Muscle of arm (tissue), 12 donors: ENCODE data around the gene UST. TPM values are rescaled to one million over a fixed set of nuclear protein-coding genes. Genes with fewer than 3 reads are reported as not detected.
A peak's percentile ranks its signal among the peaks of the same experiment; 100 is the strongest.
"Not testable (repeated sequence)": the region's sequence is repeated elsewhere in the genome, so short reads cannot be mapped to it uniquely, and the experiment has no call there.

Source experiments
- DNase-seq: peaks from one replicate; pipeline ENCODE4 v3.0.0-alpha.2; 2013
- polyA plus RNA-seq, 12 donors: library from polyadenylated mRNA; unstranded; fragments of 120-200 nt; gene quantifications; one replicate each; pipeline ENCODE4 v1.2.1, GENCODE V29; 2013; ENCODE audit not compliant: insufficient read length in 12 of 12

UST gene
- polyA plus RNA-seq, 12 donors, result 5.8 to 20.4 (median 8.4) TPM; not detected in 1

DNA sequence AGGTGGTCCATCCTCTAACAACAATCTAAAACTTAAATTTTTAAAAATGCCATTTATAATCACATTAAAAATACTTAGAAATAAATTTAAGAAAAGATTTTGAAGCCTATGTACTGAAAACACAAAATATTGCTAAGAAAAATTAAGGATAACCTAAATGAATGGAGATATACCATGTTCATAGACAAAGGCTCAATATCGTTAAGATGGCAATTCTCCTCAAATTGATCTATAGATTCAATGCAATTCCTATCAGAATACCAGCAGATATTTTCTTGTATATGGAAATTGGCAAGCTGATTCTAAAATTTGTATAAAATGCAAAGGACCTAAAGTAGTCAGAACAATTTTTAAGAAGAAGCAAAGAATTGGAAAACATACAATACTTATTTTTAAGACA is 19.7 kb upstream of the UST start:
- no peak for DNase-seq

DNA sequence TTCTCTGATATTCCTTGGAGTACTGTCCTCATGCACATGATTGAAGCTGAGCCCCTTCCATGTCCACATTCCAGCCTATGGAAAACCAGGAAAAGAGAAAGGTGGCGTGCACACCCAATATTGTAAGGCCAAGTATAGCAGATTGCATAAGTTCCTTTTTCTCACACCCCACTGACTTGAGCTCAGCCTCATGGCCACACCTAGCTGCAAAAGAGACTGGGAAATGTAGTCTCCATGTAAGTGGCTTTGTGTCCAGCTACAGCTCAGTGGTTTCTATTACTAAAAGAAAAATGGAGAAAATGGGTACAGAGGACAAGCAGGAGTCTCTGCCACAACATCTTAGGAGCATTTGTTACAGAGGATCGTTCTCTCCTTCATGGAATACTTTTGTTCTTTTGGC is 10.8 kb upstream of the UST start:
- no peak for DNase-seq

GRCh38 chr6:148736774-148737412 is 9.9 kb upstream of the UST start:
- DNase-seq, result no peak

DNA sequence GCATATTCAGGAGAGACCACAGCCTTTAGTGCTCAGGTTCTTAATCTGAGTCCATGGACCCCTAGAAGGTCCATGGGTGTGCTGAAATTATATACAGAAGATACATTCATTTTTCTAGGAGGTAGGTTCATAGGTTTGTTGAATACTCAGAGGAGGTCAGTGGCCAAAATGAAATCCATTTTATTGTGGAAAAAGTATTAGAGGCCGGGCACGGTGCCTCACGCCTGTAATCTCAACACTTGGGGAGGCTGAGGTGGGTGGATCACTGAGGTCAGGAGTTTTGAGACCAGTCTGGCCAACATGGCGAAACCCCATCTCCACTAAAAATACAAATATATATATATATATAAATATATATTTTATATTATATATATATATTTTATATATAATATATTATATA is 9.0 kb upstream of the UST start:
- DNase-seq, result no peak

GRCh38 chr6:148738946-148739821 is 7.6 kb upstream of the UST start:
- no peak for DNase-seq

DNA sequence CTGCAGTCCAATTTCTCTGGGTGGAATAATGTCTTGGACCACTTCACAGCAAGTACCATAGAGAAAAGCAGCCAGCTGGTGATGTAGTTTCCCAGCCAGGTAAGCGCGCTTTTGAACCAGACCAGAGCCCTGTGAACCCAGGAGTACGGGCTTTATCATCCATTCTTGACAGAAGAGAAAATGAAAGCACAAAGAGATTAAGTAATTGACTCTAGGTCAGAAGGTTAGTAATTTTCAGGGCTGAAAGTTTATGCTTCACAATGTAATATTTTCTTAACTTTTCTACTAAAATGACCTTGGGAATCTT is 7.1 kb upstream of the UST start:
- DNase-seq, result no peak

- no peak for DNase-seq
Observed at GRCh38 chr6:148743476-148743875, 3.4 kb upstream of the UST start.

DNA sequence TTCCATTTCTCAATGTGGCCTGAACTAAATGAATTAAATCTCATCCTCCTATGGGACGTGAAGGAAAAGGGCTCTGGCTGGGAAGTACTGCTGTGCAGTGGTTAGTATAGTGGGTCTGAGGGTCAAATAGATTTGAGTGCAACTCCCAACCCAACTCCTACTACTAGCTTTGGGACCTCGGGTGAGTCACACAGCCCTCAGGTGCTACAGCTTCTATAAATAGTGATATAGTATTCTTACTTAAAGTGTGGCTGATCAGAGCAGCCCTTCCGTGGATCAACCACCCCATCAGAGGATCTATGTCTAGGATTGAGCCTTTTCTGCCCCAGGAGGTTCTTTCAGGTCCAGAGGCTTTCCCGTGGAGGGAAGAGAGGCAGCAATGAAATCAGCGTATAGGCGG is 904 bp upstream of the UST start:
- no peak for DNase-seq

- DNase-seq, result no peak
Observed at GRCh38 chr6:148747145-148747470, 278 bp downstream of the UST start.

- DNase-seq, result peak; percentile 52
Observed at GRCh38 chr6:148747471-148748165, 788 bp downstream of the UST start.

- no peak for DNase-seq
Observed at GRCh38 chr6:148749674-148750073, 2.8 kb downstream of the UST start.

DNA sequence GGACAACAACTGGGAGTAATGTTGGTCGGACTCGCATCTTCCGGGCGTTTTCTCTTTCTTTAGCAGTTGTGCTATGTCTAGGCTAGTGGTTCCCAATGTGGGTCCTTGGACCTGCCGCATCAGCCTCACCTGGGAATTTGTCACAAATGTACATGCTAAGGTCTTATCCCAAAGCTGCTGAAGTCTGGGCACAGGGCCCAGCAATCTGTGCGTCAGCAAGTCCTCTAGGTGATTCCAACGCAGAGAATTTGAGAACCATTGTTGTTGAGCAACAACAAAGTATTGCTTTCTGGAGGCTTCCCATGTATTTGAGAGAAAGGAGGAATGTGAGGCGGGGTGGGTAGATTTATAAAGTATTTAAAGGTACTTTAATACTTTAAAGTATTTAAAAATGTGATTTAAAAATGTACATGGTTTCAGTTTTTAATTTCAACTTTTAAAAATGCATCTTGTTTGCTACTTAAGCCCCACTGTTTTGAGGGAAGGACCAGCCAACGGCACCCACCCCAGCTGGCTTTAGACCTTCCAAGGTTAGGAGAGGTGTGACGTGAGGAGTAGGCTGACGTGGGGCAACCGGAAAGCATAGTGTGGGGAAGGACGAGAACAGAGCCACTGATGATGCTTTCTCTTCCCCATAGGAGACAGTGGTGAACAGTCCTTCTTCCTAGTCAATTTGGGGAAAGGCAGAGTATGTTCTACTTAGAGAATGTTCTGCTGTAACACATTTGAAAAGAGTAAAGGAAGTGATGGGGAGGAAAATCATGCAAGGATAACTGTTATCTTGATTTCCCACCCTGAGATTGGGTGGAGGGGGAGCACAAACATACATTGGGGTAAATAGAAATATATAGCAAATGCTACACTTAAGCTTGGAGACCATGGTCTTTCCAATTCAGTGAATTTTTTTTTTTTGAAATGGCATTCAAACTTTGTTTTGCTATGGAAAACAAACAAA is 4.3 kb downstream of the UST start:
- no peak for DNase-seq

DNA sequence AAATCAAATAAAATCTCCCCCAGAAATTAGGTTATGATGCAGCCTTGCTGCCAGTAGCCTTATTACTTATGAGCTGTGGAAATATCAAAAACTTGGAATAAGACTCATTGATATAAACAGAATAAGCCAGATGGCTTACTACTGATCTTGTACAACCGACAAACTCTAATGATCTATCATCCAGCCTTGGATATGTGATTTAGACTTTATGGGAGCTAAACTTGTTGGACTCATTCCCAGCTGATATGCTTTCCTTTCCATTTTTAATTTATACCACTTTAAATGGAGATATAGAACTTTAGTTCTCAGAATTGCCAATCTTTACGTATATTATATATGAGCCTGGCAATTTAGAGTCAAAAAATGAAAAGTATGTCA is 5.0 kb downstream of the UST start:
- no peak for DNase-seq

GRCh38 chr6:148755379-148755778 is 8.5 kb downstream of the UST start:
- DNase-seq, result not testable (repeated sequence)

DNA sequence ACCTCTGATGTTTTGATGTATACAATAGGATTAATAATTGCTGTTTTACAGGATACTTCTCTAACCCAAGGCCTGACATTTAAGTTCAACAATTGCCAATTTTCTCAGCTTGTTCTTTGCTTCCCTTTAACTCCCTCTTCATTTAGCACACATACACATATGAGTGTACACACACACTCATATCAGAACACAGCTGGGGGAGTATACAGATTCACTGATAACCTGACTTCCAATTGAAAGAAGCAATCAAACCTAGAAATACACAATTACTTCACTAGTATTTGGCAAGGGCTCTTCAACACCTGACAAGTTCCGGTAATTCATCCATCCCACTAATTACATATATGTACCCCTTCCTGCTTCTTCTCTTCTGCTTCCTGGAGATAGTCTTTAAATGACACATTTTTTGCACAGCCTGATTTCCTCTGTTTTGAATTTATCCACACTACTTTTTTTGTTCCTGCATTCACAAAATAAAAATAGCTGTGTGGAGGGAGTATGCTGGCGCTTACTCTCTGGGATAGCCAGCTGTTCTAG is 11.2 kb downstream of the UST start:
- DNase-seq, result no peak

GRCh38 chr6:148758492-148758891 is 11.7 kb downstream of the UST start:
- DNase-seq, result no peak

DNA sequence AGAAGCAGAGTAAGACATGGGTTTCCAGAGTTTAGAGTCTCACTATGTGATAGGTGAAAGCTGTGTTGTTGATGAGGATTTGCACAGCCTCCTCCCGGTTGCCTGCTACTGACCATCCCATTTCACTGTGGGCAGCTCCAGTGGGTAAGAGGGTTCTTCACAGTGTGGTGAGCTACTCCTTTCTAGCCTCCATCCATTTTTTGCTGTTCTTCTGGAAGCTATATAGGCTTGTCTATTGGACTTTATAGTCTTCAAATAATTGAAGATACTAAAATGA is 13.4 kb downstream of the UST start:
- no peak for DNase-seq

DNA sequence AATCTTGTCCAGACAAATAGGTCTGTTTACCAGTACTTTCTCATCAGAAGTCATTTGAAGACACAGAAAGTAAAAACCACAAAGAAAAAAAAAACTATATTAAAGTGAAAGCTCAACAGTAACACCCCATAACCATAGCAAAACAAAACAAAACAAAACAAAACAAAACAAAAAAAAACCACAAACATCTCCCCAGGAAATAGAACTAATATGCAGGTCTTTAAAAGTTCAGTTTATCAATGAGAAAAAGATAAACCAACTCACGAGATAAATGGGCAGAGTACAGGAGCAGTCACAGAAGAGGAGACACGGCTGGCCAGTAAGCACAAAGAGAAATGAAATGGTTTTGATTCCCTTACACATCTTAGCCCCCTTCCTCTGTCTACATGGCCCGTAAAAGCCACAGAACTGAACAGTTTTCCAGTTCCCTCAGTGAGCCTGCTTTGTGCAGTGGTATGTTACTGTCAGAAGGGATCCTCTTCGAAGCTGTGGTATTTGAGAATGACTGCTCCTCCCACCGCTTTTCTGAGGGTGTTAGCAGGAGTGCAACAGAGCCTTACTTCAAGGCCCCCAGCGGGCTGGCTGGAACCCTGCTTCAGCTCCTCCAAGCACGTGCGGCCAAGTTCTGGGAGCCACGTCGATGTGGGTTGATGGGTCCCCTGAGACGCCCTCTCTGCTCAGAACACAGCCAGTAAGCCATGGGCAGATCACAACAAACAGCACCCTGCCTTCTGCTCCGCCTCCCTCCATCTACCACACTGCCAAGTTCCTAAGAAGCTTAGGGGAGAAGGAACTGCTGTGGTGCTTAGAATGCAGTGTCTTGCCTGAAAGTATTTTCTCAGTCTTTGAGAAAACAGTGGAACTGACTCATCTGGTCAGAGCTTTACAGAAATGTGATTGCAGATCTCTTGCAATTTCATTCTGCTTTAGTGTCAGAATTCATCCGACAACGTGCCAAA is 14.0 kb downstream of the UST start:
- DNase-seq, result peak; percentile 86

- DNase-seq, result no peak
Observed at GRCh38 chr6:148761527-148762011, 14.7 kb downstream of the UST start.

DNA sequence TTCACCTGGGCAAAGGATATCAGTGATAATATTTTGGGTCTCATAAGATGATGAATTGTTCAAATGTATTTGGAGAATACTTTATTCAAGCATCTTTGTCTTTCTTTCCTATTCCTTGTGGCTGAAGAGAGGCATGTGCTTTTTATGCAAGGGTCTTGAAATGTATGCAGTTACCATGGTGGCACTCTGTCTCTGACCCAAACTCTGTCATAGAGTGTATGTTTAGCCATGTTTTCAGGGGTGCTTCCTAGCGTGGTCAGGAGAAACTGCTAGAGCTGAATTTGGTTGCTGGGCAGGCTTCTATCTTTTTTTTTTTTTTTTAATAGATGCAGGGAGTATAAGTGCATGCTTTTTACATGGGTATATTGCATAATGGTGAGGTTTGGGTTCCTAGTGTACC is 15.4 kb downstream of the UST start:
- DNase-seq, result no peak
